Measurements from ENCODE around the gene NLRC5. TPM values are rescaled to one million over a fixed set of nuclear protein-coding genes. Genes with fewer than 3 reads are reported as not detected.
A peak's percentile ranks its signal among the peaks of the same experiment; 100 is the strongest.

Gene NLRC5
- total RNA-seq, 1 experiment from 2014 or later, result 29.7 TPM

DNA sequence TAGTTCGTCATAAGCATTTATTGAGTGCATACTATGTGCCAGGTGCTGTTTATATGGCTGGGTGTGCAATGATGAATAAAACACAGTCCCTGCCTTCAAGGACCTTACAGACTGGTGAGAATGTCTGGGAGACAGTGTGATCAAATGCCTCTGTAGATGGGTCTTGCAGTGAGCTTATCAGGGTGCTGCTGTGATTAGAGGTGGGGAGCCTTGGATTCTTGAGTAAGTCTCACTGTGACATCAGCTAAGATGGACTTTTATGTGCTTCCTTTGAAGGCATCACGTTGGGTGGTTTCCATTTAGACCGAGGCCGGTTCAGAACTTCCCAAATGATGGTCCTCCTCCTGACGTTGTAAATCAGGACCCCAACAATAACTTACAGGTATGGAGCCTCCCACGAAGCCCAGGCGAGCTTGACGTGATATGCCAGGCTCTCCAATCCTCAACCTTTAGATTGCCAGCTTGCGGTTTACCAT lies 47.5 kb upstream of the NLRC5 start:
- H3K4me3 ChIP-seq, result no peak overlapping the region
- no peak overlapping the region for H3K4me2 ChIP-seq
- peaks cover 24% of the 10 kb centered on the region for H3K4me1 ChIP-seq (replicated peaks; ENCODE audit: insufficient read depth)
- no peak overlapping the region for H2AFZ ChIP-seq
- intact Hi-C loops (cut with micrococcal nuclease; ENCODE audit: unreplicated experiment), result no loop called here
- H3K79me2 ChIP-seq (ENCODE audit: low read depth), result peaks cover 1% of the 10 kb centered on the region; the same call in 1 of the 2 replicates
- H4K20me1 ChIP-seq (ENCODE audit: insufficient read depth), result peaks cover 30% of the 10 kb centered on the region
- DNase-seq, result no peak
- H3F3A ChIP-seq (ENCODE audit: insufficient read depth, low read depth), result peaks cover 57% of the 10 kb centered on the region
- no peaks in the 10 kb centered on the region for H3K9me2 ChIP-seq (ENCODE audit: insufficient read depth)
- no peaks in the 10 kb centered on the region for H3K9me3 ChIP-seq (ENCODE audit: insufficient read depth, low read depth)
- no TSS peak for BruUV-seq (replicated peaks)
- CTCF ChIA-PET, result no interaction called here
- no peak overlapping the region for H3K27ac ChIP-seq
- POLR2A ChIA-PET (ENCODE audit: unreplicated experiment), result interaction anchor here (0.6 kb wide), 1 partner anchor 13 kb away, joined by 3 read pairs; no protein-coding TSS in a partner anchor
- TF ChIP-seq, protein P1, sequence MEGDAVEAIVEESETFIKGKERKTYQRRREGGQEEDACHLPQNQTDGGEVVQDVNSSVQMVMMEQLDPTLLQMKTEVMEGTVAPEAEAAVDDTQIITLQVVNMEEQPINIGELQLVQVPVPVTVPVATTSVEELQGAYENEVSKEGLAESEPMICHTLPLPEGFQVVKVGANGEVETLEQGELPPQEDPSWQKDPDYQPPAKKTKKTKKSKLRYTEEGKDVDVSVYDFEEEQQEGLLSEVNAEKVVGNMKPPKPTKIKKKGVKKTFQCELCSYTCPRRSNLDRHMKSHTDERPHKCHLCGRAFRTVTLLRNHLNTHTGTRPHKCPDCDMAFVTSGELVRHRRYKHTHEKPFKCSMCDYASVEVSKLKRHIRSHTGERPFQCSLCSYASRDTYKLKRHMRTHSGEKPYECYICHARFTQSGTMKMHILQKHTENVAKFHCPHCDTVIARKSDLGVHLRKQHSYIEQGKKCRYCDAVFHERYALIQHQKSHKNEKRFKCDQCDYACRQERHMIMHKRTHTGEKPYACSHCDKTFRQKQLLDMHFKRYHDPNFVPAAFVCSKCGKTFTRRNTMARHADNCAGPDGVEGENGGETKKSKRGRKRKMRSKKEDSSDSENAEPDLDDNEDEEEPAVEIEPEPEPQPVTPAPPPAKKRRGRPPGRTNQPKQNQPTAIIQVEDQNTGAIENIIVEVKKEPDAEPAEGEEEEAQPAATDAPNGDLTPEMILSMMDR (conservative IDR thresholded peaks at IDR 0.05), result no peak
- TF ChIP-seq EZH2 (IDR thresholded peaks at IDR 0.05; ENCODE audit: low read depth), result no peak
- H3K36me3 ChIP-seq (ENCODE audit: low read depth), result peaks cover 70% of the 10 kb centered on the region
- no peaks in the 10 kb centered on the region for H3K27me3 ChIP-seq (ENCODE audit: insufficient read depth, low read depth)

DNA sequence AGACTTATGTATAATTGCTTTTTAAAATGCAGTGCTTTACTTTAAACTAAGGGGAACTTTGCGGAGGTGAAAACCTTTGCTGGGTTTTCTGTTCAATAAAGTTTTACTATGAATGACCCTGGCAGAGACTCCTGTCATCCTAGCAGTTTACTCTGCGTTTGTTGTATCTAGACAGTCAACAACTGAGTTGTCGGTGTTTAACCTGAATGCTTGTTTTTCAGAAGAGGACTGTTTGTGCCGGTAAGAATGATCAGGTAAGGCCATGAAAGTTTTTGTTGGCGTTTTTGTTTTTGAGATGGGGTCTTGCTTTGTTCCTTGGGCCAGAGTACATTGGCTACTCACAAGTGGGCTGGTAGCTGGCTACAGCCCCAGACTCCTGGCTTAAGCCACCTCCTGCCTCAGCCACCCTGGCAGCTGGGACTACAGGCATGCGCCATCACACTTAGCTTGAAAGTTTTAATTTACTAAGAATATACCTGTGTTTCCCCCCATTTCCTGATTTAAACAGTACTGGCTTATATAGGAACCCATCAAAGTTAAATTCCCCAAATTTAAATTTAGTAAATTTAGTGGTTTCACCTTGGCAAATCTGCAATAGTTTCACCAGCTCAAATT lies 45.5 kb upstream of the NLRC5 start:
- H3F3A ChIP-seq (ENCODE audit: insufficient read depth, low read depth), result peaks cover 53% of the 10 kb centered on the region
- BruUV-seq (replicated peaks), result no TSS peak
- POLR2A ChIA-PET (ENCODE audit: unreplicated experiment), result interaction anchor here (0.5 to 0.6 kb wide), 4 partner anchors 51 to 754 kb away, joined by 4 to 31 read pairs (median 8); no protein-coding TSS in a partner anchor
- TF ChIP-seq, protein P1 (conservative IDR thresholded peaks at IDR 0.05), result no peak
- no peak for TF ChIP-seq EZH2 (IDR thresholded peaks at IDR 0.05; ENCODE audit: low read depth)
- peaks cover 24% of the 10 kb centered on the region for H3K4me1 ChIP-seq (replicated peaks; ENCODE audit: insufficient read depth)
- CTCF ChIA-PET, result interaction anchor here (0.6 kb wide), 1 partner anchor 25 kb away, joined by 5 read pairs; no protein-coding TSS in a partner anchor
- H3K36me3 ChIP-seq (ENCODE audit: low read depth), result peaks cover 53% of the 10 kb centered on the region
- no peaks in the 10 kb centered on the region for H3K9me2 ChIP-seq (ENCODE audit: insufficient read depth)
- intact Hi-C loops (cut with micrococcal nuclease; ENCODE audit: unreplicated experiment), result loop anchor here (2.0 kb wide), 1 partner anchor 73 kb away; no protein-coding TSS in a partner anchor
- H3K4me3 ChIP-seq, result no peak overlapping the region
- no peak overlapping the region for H2AFZ ChIP-seq
- H4K20me1 ChIP-seq (ENCODE audit: insufficient read depth), result peaks cover 22% of the 10 kb centered on the region
- no peaks in the 10 kb centered on the region for H3K79me2 ChIP-seq (ENCODE audit: low read depth)
- peak overlapping the region; percentile 57 for H3K27ac ChIP-seq
- no peak for DNase-seq
- no peaks in the 10 kb centered on the region for H3K27me3 ChIP-seq (ENCODE audit: insufficient read depth, low read depth)
- H3K9me3 ChIP-seq (ENCODE audit: insufficient read depth, low read depth), result no peaks in the 10 kb centered on the region
- H3K4me2 ChIP-seq, result 0 out of 2 replicates have a peak overlapping the region, but pooled peaks have one; percentile 29

DNA sequence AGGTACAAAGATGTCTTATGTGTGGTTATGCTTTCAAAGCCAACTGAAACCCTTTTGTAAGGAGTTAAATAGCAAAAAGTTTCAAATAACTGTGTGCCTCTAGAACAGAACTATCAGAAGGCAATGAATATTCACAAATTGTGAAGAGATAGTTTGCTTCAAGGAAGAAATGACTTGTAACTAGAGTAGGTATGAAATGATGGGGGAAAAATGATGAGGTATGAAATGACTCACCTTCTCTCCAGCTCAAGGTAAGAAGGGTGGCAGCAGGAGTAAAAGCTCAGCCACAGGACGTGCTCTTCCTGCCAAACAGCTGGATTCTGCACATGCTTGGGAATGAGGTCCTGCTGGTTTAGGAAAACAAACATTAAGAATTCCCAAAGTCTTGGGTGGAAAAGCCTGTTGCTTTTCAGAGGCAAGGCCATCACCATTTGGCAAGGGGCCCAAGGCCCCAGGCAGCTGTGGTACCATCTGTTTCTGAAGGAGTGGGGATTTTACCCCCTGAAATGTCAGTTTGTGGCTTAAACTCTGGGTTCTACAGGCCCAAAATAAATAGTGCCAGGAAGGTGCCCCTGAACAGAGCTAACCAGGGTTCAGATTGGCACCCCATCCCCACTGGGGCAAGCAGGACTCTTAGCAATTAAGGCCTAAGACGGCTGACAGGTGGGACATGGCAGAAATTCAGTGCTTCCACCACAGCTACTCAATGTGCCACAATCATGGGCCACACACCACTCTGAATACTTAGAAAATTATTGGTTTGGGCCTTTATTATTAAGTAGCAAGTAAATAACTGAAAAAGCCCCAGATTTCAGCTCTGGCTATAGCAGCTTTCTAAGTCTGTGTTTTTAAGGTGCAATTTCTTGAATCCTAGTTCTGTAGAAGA lies 44.2 kb upstream of the NLRC5 start:
- H4K20me1 ChIP-seq (ENCODE audit: insufficient read depth), result peaks cover 9% of the 10 kb centered on the region
- H3K27ac ChIP-seq, result peak overlapping the region; percentile 57
- DNase-seq, result peak; percentile 64 to 74
- H3K9me2 ChIP-seq (ENCODE audit: insufficient read depth), result no peaks in the 10 kb centered on the region
- TF ChIP-seq, protein P1 (conservative IDR thresholded peaks at IDR 0.05), result no peak
- TF ChIP-seq EZH2 (IDR thresholded peaks at IDR 0.05; ENCODE audit: low read depth), result no peak
- intact Hi-C loops (cut with micrococcal nuclease; ENCODE audit: unreplicated experiment), result loop anchor here (1.0 to 5.0 kb wide), 3 partner anchors 12 to 222 kb away; no protein-coding TSS in a partner anchor
- BruUV-seq (replicated peaks), result no TSS peak
- no peaks in the 10 kb centered on the region for H3K9me3 ChIP-seq (ENCODE audit: insufficient read depth, low read depth)
- H2AFZ ChIP-seq, result no peak overlapping the region
- POLR2A ChIA-PET (ENCODE audit: unreplicated experiment), result interaction anchor here (0.6 kb wide), 1 partner anchor 26 kb away, joined by 3 read pairs; no protein-coding TSS in a partner anchor
- no peak overlapping the region for H3K4me3 ChIP-seq
- H3K4me2 ChIP-seq, result peak overlapping the region; percentile 29; the same call in 1 of the 2 replicates
- H3K36me3 ChIP-seq (ENCODE audit: low read depth), result peaks cover 40% of the 10 kb centered on the region
- H3F3A ChIP-seq (ENCODE audit: insufficient read depth, low read depth), result peaks cover 47% of the 10 kb centered on the region
- CTCF ChIA-PET, result no interaction called here
- H3K27me3 ChIP-seq (ENCODE audit: insufficient read depth, low read depth), result no peaks in the 10 kb centered on the region
- H3K79me2 ChIP-seq (ENCODE audit: low read depth), result no peaks in the 10 kb centered on the region
- H3K4me1 ChIP-seq (replicated peaks; ENCODE audit: insufficient read depth), result peaks cover 24% of the 10 kb centered on the region

All from PC-9 (cell line).